CD4-positive, alpha-beta T cell treated with Interleukin-10 for 1 hour (primary cell): ENCODE results near the gene PRSS36.

ENCODE experiments used
- DNase-seq: peaks from one replicate; pipeline ENCODE4 v3.0.0-alpha.2; 2020

PRSS36 gene

GRCh38 chr16:31094424-31095120 lies 55.3 kb downstream of the PRSS36 start, which contains the start of gene VKORC1:
VKORC1 (minus strand) TSS chr16:31094797; CDS start chr16:31094729, 68 bp downstream.
- peak; percentile 91 for DNase-seq

DNA sequence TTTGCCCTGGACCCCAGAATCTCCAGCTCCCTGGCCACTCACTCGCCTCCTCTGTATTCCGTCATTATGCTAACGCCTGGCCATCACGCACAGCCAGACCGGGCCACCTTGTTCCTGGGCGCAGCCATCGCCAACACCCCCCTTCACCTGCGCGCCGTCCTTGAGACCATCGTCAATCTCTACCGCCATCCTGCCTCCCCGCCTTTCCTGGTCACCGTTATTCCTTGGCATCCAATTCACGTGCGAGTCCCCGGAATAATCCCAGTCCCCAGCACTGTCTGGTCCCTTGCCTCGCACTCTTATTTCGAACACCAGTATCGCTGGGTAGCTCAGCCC lies 55.8 kb downstream of the PRSS36 start:
- no peak for DNase-seq

DNA sequence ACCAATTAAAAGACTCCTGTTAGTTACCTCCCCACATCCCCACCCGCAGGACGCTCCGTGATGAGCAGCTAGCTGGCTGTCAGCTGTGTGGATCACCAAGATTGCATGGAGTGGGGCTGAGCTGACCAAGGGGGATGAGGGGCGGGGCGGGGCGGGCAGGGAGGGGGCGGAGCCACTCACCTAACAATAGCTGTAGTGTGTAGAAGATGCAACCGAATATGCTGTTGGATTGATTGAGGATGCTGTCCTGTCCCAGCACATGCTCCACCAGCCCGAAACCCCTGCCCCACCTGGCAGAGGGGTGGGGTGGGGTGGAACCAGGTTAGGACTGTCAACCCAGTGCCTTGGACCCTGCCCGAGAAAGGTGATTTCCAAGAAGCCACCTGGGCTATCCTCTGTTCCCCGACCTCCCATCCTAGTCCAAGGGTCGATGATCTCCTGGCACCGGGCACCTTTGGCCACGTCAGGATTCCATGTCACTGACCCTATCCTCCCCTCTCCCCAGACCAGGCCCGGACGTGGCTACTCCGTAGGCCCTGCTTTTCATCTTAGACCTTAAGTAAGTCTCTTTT lies 56.6 kb downstream of the PRSS36 start:
- no peak for DNase-seq

DNA sequence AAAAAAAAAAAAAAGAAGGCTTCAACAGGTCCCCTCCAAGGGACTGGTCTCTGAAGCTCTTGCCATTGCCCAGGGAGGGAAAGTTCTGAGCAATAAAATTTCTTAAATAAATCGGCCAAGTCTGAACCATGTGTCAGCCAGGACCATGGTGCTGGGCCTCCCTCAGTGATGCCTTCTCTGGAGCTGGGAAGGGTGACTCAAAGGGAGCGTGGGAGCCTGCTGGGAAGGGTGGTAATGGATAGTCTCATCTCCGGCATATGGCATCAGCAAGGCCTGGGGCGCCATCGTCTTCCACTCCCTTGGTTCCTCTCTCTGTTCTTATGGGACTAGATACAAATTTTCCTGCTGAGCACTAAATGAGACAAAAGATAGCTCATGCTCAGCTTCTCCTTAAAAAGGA lies 57.5 kb downstream of the PRSS36 start:
- DNase-seq = no peak

DNA sequence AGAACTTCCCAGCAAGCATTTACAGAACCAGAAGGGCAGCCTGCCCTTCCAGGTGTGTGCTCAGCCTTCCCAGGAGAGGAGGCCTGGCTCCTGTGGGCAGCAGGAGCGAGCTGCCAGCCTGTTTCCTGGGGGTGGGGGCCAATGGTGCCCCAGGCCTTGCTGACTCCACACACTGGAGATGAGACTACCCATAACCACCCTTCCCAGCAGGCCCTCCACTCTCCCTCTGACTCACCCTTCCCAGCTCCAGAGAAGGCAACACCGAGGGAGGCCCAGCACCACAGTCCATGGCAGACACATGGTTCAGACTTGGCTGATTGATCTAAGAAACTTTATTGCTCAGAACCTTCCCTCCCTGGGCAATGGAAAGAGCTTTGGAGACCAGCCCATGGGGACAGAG lies 59.3 kb downstream of the PRSS36 start:
- no peak for DNase-seq

- no peak for DNase-seq
These were observed 60.7 kb downstream of the PRSS36 start for GRCh38 chr16:31089199-31089598.
